Fibroblast of mammary gland (primary cell): ENCODE measurements around the gene SGCG.
"Not testable (repeated sequence)": the region's sequence is repeated elsewhere in the genome, so short reads cannot be mapped to it uniquely, and the experiment has no call there.

Experiments used
- DNase-seq: peaks from one replicate; pipeline ENCODE4 v3.0.0-alpha.2; 2010; ENCODE audit warnings: low read depth
- H3K4me3 ChIP-seq: 2 replicates; pipeline ENCODE4 v1.5.1; 2011; ENCODE audit warnings: low read depth, mild to moderate bottlenecking, low read length, moderate library complexity; ENCODE audit not compliant: control insufficient read depth
- CTCF ChIP-seq: conservative IDR thresholded peaks from 2 replicates; pipeline ENCODE4 v1.5.1; 2011; ENCODE audit warnings: low read depth, low read length, inconsistent platforms; ENCODE audit not compliant: control insufficient read depth, insufficient read depth

The SGCG gene, protein sequence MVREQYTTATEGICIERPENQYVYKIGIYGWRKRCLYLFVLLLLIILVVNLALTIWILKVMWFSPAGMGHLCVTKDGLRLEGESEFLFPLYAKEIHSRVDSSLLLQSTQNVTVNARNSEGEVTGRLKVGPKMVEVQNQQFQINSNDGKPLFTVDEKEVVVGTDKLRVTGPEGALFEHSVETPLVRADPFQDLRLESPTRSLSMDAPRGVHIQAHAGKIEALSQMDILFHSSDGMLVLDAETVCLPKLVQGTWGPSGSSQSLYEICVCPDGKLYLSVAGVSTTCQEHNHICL

GRCh38 chr13:23180711-23181110 lies at the start of gene SGCG:
SGCG (plus strand) TSS chr13:23180979; CDS start chr13:23203695, 22,716 bp downstream.
- H3K4me3 ChIP-seq = no peak within 1 kb of the TSS
- no peak for DNase-seq
- TF ChIP-seq CTCF = no peak

- TF ChIP-seq CTCF = no peak
- H3K4me3 ChIP-seq = no peak overlapping the region
- no peak for DNase-seq
Measured at GRCh38 chr13:23134542-23134941, 46.2 kb upstream of the SGCG start.

- H3K4me3 ChIP-seq = no peak overlapping the region
- no peak for TF ChIP-seq CTCF
- peak; percentile 16 for DNase-seq
Measured at GRCh38 chr13:23140492-23140891, 40.3 kb upstream of the SGCG start.

DNA sequence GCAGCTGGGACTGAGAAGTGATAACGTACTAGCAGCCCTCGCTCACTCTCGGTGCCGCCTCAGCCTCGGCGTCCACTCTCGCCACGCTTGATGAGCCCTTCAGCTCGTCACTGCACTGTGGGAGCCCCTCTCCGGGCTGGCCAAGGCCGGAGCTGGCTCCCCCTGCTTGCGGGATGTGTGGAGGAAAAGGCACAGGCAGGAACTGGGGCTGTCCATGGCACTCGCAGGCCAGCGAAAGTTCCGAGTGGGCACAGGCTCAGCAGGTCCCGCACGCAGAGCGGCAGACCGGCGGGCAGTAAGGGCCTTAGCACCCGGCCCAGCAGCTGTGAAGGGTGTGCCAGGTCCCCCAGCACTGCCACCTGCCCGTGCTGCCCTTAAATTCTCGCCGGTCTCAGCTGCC lies 38.8 kb upstream of the SGCG start:
- no peak overlapping the region for H3K4me3 ChIP-seq
- no peak for DNase-seq
- TF ChIP-seq CTCF = no peak

DNA sequence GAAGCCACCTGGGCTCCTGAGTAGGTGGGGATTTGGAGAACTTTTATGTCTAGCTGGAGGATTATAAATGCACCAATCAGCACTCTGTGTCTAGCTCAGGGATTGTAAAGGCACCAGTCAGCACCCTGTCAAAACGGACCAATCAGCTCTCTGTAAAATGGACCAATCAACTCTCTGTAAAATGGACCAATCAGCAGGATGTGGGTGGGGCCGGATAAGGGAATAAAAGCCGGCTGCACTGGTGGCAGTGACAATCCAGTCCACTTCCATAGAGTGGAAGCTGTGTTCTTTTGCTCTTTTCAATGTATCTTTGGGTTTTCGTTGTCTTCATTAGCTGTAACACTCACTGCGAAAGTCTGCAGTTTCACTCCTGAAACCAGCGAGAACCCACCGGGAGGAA lies 38.2 kb upstream of the SGCG start:
- DNase-seq, H3K4me3 ChIP-seq: not testable (repeated sequence)

DNA sequence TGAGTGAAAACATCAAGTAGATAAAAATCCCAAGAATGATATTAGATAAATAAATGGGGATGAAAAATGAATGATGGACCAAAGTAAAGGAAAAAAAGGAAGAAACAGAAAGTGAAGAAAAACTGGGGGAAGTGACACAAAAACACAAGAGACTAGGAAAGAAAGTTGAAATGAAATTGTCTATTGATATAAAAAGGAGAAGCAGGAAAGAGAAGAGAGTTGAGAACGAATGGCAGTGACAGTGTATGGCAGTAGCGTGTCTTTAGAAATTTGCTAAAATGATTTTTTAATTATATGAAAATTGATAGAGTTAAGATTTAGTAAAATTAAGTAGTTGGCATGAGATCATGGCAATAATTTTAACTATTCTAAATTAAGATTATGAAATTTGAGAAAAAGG lies 36.3 kb upstream of the SGCG start:
- H3K4me3 ChIP-seq = no peak overlapping the region
- no peak for DNase-seq
- TF ChIP-seq CTCF = no peak

DNA sequence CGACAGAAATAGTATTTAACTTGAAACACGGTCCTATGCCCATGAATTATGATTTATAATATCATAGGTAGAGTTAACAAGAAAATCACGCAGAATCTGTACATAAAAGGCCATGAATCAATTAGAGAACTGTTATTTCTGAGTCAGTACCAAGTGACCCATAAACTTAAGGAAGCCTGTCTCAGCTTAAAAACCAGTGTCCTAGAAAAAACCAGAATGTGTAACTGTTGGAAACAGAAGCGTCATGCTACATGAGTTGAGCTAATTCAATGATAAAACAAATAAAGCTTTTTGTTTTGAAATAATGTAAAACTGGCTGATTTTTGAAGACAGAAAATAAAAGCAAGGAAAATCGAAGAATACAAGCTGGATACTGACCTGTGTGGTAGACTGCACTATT lies 34.8 kb upstream of the SGCG start:
- DNase-seq = no peak
- TF ChIP-seq CTCF = no peak
- H3K4me3 ChIP-seq = no peak overlapping the region
